ENCODE results near the gene HLA-A. TPM values are rescaled to one million over a fixed set of nuclear protein-coding genes. Genes with fewer than 3 reads are reported as not detected.

HLA-A gene
- total and polyA plus RNA-seq, 5 donors from 2014 or later = 2,388 to 5,572 (median 3,890) TPM

DNA sequence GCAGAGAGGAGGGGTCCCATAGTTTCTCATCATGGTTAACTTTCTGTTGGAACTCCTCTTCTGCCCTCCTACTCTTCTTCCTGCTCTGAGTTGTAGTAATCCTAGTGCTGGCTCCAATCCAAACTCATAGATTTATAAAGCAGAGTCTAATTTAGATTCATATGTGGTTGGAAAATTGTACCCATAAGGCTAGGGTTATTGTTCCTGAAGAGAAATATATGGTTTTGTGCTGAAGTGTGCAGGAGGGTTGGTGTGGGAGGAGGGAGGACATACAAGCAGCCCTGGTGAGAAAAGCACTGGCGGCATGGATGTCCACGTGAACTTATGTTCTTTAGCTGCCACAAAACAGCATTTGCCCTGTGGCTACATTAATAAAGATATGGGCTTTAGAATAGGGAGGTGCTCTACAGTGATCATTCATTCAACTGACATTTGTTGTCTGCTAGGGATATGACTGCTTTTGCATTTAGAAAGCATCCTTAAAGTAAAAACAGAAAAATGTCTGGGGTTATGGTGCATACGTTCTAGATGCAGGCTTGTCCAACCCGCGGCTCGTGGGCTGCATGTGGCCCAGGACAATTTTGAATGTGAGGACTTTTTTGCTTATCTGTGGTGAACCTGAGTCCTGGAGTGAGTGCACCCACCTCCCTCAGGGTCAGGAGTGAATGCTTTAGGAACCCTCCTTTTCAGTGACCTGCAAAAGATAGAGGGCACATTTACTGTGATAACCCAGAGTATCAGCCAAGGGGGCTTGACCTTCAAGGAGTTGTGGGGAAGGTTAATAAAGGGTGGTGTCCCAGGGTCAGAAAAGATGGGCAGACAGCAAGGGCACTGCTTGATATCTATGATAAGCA is 4.1 kb downstream of the HLA-A start:
- Mint-ChIP-seq H3K27ac (peak overlapping the region; percentile 39 to 100 (median 85)), H3K36me3 (peaks cover 71% of the 10 kb centered on the region), H3K4me1 (peaks cover 28 to 73% (median 57%) of the 10 kb centered on the region in 4 donors), H3K9me3 (peaks cover 0 to 3% (median 0%) of the 10 kb centered on the region in 7 donors), H3K4me3 (peak overlapping the region; percentile 95 to 99 (median 97)), H3K27me3 (peaks cover 11% of the 10 kb centered on the region)
- H3K36me3 ChIP-seq (ENCODE audit: control insufficient read depth, insufficient read depth, low read length) = peaks cover 59% of the 10 kb centered on the region
- peak overlapping the region; percentile 88 for H3K4me3 ChIP-seq (ENCODE audit: low read depth, low read length)
- peaks cover 40% of the 10 kb centered on the region for H3K4me1 ChIP-seq (ENCODE audit: control insufficient read depth, insufficient read depth, low read length, poor library complexity, severe bottlenecking)
- ATAC-seq (ENCODE audit: low read depth in 2 of 2) = no peak
- peak overlapping the region; percentile 60 for H3K27ac ChIP-seq (ENCODE audit: insufficient read depth, low read length, poor library complexity, severe bottlenecking)
- H3K9me3 ChIP-seq (ENCODE audit: control insufficient read depth in 2 of 2, low read length in 2 of 2) = no peaks in the 10 kb centered on the region
- no peak for DNase-seq
- no peaks in the 10 kb centered on the region for H3K27me3 ChIP-seq (ENCODE audit: control insufficient read depth, insufficient read depth, low read length)

DNA sequence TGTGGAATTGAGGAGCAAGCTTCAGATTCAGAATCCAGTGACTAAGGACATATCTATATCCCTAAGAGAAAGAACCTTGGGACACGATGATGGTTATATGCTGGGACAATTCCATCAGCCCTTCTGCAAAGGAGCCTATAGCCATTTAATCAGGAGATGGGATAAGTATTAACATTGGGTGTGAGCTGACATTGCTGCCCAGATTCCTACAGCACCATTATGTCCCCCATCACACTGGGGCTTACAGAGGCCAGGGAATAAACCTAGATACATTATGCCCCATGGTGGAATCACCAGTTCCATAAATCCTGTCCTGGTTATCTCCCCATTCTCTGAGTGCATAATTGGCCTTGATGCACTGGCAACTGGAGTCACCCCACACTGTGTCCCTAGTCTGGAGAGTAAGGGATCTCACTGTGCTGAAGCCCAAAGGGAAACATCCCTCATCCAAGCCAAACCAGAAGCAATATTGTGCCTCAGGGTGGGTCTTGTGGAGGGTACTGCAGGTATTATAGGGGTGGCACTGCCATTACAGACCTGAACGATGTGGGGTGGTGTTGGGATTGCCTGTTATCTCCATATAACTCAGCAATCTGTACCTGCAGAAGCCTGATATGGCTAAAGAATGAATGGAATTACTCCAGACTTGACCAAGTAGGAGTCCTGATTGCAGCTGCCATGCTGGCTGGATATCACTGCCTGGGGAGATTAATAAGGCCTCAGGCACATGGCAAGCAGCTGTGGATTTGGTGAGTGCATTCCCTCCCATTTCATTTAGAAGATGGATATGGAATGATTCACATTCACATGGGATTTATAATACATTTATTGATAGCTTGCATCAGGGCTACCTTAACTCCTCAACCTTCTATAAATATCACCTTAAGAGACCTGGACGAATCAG is 5.0 kb downstream of the HLA-A start:
- Mint-ChIP-seq H3K27ac (peak overlapping the region; percentile 52 to 100 (median 81)), H3K4me1 (peaks cover 28 to 70% (median 53%) of the 10 kb centered on the region in 4 donors), H3K36me3 (peaks cover 65% of the 10 kb centered on the region), H3K27me3 (peaks cover 9% of the 10 kb centered on the region), H3K9me3 (peaks cover 0 to 3% (median 0%) of the 10 kb centered on the region in 7 donors), H3K4me3 (peak overlapping the region; percentile 95 to 99 (median 97))
- ATAC-seq (ENCODE audit: low read depth in 2 of 2) (no peak), DNase-seq (no peak)
- H3K4me1 ChIP-seq (ENCODE audit: control insufficient read depth, insufficient read depth, low read length, poor library complexity, severe bottlenecking) = peaks cover 38% of the 10 kb centered on the region
- peaks cover 59% of the 10 kb centered on the region for H3K36me3 ChIP-seq (ENCODE audit: control insufficient read depth, insufficient read depth, low read length)
- H3K27me3 ChIP-seq (ENCODE audit: control insufficient read depth, insufficient read depth, low read length) = no peaks in the 10 kb centered on the region
- peak overlapping the region; percentile 88 for H3K4me3 ChIP-seq (ENCODE audit: low read depth, low read length)
- peak overlapping the region; percentile 60 for H3K27ac ChIP-seq (ENCODE audit: insufficient read depth, low read length, poor library complexity, severe bottlenecking)
- no peaks in the 10 kb centered on the region for H3K9me3 ChIP-seq (ENCODE audit: control insufficient read depth in 2 of 2, low read length in 2 of 2)

DNA sequence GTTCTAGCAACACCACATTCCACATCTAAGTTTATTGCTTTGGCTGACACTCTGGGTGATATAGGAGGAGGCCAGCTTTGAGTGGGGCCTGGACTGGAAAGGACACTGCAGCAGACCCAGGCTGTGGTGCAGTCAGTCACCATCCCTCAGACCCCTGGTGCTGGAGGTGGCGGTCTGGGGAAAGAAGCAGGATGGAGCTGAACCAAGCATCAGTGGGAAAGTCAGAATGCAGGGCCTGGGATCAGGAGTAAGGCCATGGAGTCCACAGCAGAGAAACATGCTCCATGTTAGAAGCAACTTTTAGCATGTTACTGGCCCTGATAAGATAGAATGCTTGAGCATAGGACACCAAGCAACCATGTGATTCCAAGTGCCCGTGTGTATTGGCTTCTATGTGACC is 5.9 kb downstream of the HLA-A start:
- H3K27ac ChIP-seq (ENCODE audit: insufficient read depth, low read length, poor library complexity, severe bottlenecking) = no peak overlapping the region
- peaks cover 0 to 3% (median 0%) of the 10 kb centered on the region in 7 donors for H3K9me3 Mint-ChIP-seq
- H3K27ac Mint-ChIP-seq = peak overlapping the region; percentile 52 to 79 (median 71)
- H3K4me1 ChIP-seq (ENCODE audit: control insufficient read depth, insufficient read depth, low read length, poor library complexity, severe bottlenecking) = peaks cover 38% of the 10 kb centered on the region
- H3K4me3 Mint-ChIP-seq = peak overlapping the region; percentile 46 to 95 (median 61)
- H3K27me3 Mint-ChIP-seq = peaks cover 7% of the 10 kb centered on the region
- no peak for ATAC-seq (ENCODE audit: low read depth in 2 of 2)
- no peak overlapping the region for H3K4me3 ChIP-seq (ENCODE audit: low read depth, low read length)
- no peaks in the 10 kb centered on the region for H3K27me3 ChIP-seq (ENCODE audit: control insufficient read depth, insufficient read depth, low read length)
- no peaks in the 10 kb centered on the region for H3K9me3 ChIP-seq (ENCODE audit: control insufficient read depth in 2 of 2, low read length in 2 of 2)
- H3K4me1 Mint-ChIP-seq = peaks cover 28 to 71% (median 54%) of the 10 kb centered on the region in 4 donors
- peaks cover 57% of the 10 kb centered on the region for H3K36me3 ChIP-seq (ENCODE audit: control insufficient read depth, insufficient read depth, low read length)
- no peak for DNase-seq
- H3K36me3 Mint-ChIP-seq = peaks cover 59% of the 10 kb centered on the region

DNA sequence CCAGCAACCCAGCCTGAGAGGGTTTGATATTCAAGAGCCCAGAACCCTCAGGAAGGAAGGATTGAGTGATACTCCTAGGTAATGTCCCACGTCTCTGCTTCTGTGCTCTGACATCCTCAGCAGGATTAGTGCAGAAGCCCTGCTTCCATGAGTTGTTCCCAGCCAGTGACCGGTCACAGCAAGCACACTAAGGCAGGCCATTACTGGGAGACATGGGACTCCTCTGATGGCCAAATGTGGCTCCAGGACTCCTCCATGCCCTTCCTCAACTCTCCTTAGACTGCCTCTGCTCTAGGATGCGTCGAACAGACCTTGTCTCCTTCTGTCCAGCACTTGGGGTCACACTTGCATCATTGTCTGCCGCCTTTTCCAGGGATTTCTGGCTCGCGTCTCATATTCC is 7.6 kb downstream of the HLA-A start:
- peak overlapping the region in 2 of 4 donors; percentile 81 to 95 for H3K4me3 Mint-ChIP-seq
- no peaks in the 10 kb centered on the region for H3K27me3 ChIP-seq (ENCODE audit: control insufficient read depth, insufficient read depth, low read length)
- H3K9me3 ChIP-seq (ENCODE audit: control insufficient read depth in 2 of 2, low read length in 2 of 2) = no peaks in the 10 kb centered on the region
- peaks cover 43% of the 10 kb centered on the region for H3K36me3 ChIP-seq (ENCODE audit: control insufficient read depth, insufficient read depth, low read length)
- peaks cover 46% of the 10 kb centered on the region for H3K36me3 Mint-ChIP-seq
- H3K9me3 Mint-ChIP-seq = peaks cover 0 to 1% (median 0%) of the 10 kb centered on the region in 7 donors
- ATAC-seq (ENCODE audit: low read depth in 2 of 2) (no peak), DNase-seq (no peak)
- peaks cover 28 to 70% (median 55%) of the 10 kb centered on the region in 4 donors for H3K4me1 Mint-ChIP-seq
- H3K4me1 ChIP-seq (ENCODE audit: control insufficient read depth, insufficient read depth, low read length, poor library complexity, severe bottlenecking) = peaks cover 31% of the 10 kb centered on the region
- no peak overlapping the region for H3K27ac ChIP-seq (ENCODE audit: insufficient read depth, low read length, poor library complexity, severe bottlenecking)
- H3K4me3 ChIP-seq (ENCODE audit: low read depth, low read length) = no peak overlapping the region
- peaks cover 7% of the 10 kb centered on the region for H3K27me3 Mint-ChIP-seq
- peak overlapping the region in 2 of 3 donors; percentile 39 to 83 for H3K27ac Mint-ChIP-seq

DNA sequence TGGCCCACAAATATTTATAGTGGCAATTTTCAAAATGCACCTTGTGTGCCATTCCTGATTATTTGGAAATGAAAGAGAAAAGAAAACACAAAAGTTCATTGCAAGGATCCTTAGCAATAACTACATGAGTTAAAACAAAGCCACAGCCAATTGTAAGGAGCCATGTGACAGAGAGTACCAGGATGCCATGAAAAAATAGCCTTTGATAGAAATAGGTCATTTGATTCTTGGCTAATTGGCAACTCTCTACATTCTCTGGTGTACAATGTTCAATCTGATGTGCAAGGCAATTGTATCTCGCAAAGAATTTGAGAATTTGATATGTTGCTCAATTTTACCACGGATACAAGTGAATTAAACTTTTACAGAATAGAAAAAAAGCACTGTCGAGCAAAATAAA is 9.6 kb downstream of the HLA-A start:
- H3K4me1 ChIP-seq (ENCODE audit: control insufficient read depth, insufficient read depth, low read length, poor library complexity, severe bottlenecking) = peaks cover 13% of the 10 kb centered on the region
- H3K36me3 Mint-ChIP-seq = peaks cover 26% of the 10 kb centered on the region
- H3K27me3 ChIP-seq (ENCODE audit: control insufficient read depth, insufficient read depth, low read length) = no peaks in the 10 kb centered on the region
- no peaks in the 10 kb centered on the region for H3K27me3 Mint-ChIP-seq
- no peak overlapping the region for H3K27ac ChIP-seq (ENCODE audit: insufficient read depth, low read length, poor library complexity, severe bottlenecking)
- H3K4me3 Mint-ChIP-seq = no peak overlapping the region
- DNase-seq (no peak), ATAC-seq (ENCODE audit: low read depth in 2 of 2) (no peak)
- H3K27ac Mint-ChIP-seq = no peak overlapping the region
- no peak overlapping the region for H3K4me3 ChIP-seq (ENCODE audit: low read depth, low read length)
- no peaks in the 10 kb centered on the region for H3K9me3 ChIP-seq (ENCODE audit: control insufficient read depth in 2 of 2, low read length in 2 of 2)
- peaks cover 14 to 52% (median 37%) of the 10 kb centered on the region in 4 donors for H3K4me1 Mint-ChIP-seq
- H3K36me3 ChIP-seq (ENCODE audit: control insufficient read depth, insufficient read depth, low read length) = peaks cover 26% of the 10 kb centered on the region
- peaks cover 0 to 2% (median 0%) of the 10 kb centered on the region in 7 donors for H3K9me3 Mint-ChIP-seq

DNA sequence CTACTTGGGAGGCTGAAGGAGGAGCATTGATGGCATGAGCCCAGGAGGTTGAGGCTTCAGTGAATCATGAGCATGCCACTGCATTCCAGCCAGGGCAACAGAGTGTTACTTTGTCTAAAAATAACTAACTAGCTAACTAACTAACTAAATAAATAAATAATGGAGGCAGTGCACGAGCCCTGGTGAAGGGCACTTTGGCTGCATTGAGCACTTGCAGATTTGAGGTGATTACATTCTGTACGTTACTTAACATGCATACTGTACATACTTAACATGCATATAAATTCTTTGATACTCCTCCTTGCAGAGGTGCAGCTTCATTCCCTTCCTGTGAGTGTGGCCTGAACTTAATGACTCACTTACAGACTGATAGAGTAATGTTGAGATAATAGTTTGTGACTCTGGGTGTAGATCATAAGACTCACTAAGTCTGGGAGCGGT is 10.7 kb downstream of the HLA-A start:
- Histone ChIP-seq H3K9me3 (ENCODE audit: control insufficient read depth in 2 of 2, low read length in 2 of 2) (no peaks in the 10 kb centered on the region), H3K4me1 (ENCODE audit: control insufficient read depth, insufficient read depth, low read length, poor library complexity, severe bottlenecking) (peaks cover 2% of the 10 kb centered on the region), H3K27me3 (ENCODE audit: control insufficient read depth, insufficient read depth, low read length) (no peaks in the 10 kb centered on the region), H3K27ac (ENCODE audit: insufficient read depth, low read length, poor library complexity, severe bottlenecking) (no peak overlapping the region), H3K4me3 (ENCODE audit: low read depth, low read length) (no peak overlapping the region), H3K36me3 (ENCODE audit: control insufficient read depth, insufficient read depth, low read length) (peaks cover 16% of the 10 kb centered on the region)
- no peak for DNase-seq
- Mint-ChIP-seq H3K27ac (no peak overlapping the region), H3K4me3 (no peak overlapping the region), H3K9me3 (peaks cover 0 to 2% (median 0%) of the 10 kb centered on the region in 7 donors), H3K4me1 (peaks cover 13 to 41% (median 30%) of the 10 kb centered on the region in 4 donors), H3K36me3 (peaks cover 21% of the 10 kb centered on the region), H3K27me3 (no peaks in the 10 kb centered on the region)
- no peak for ATAC-seq (ENCODE audit: low read depth in 2 of 2)

DNA sequence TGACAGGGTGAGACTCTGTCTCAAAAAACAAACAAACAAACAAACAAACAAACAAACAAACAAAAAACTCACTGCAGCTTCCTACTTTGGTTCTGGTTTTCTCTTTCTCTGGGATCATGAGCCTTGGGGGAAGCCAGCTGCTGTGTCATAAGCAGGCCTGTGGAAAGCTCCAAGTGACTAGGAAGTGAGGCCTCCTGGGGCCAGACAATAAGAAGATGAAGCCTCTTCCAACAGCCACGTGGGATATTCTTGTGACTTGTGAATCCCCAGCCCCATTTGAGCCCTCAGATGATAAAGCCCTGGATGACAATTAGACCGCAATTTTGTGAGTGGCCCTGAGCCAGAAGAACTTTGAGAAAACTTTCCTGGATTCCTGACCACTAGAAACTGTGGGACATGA is 11.4 kb downstream of the HLA-A start:
- H3K9me3 Mint-ChIP-seq = peaks cover 0 to 2% (median 0%) of the 10 kb centered on the region in 7 donors
- peaks cover 13 to 34% (median 25%) of the 10 kb centered on the region in 4 donors for H3K4me1 Mint-ChIP-seq
- no peaks in the 10 kb centered on the region for H3K4me1 ChIP-seq (ENCODE audit: control insufficient read depth, insufficient read depth, low read length, poor library complexity, severe bottlenecking)
- H3K27me3 Mint-ChIP-seq = no peaks in the 10 kb centered on the region
- ATAC-seq (ENCODE audit: low read depth in 2 of 2) (no peak), DNase-seq (no peak)
- peaks cover 14% of the 10 kb centered on the region for H3K36me3 Mint-ChIP-seq
- no peak overlapping the region for H3K27ac Mint-ChIP-seq
- H3K9me3 ChIP-seq (ENCODE audit: control insufficient read depth in 2 of 2, low read length in 2 of 2) = no peaks in the 10 kb centered on the region
- peaks cover 10% of the 10 kb centered on the region for H3K36me3 ChIP-seq (ENCODE audit: control insufficient read depth, insufficient read depth, low read length)
- no peak overlapping the region for H3K27ac ChIP-seq (ENCODE audit: insufficient read depth, low read length, poor library complexity, severe bottlenecking)
- no peaks in the 10 kb centered on the region for H3K27me3 ChIP-seq (ENCODE audit: control insufficient read depth, insufficient read depth, low read length)
- no peak overlapping the region for H3K4me3 Mint-ChIP-seq
- H3K4me3 ChIP-seq (ENCODE audit: low read depth, low read length) = no peak overlapping the region

Measured in CD4-positive, CD25-positive, alpha-beta regulatory T cell (primary cell).